GM19035 (cell line): Measurements from ENCODE around the gene SLC8A1.

Source experiments
- ATAC-seq: cut with Tn5 transposase; IDR thresholded peaks from one replicate; pipeline ENCODE4 v1.9.1; 2021; ENCODE audit not compliant: unreplicated experiment

SLC8A1 gene

DNA sequence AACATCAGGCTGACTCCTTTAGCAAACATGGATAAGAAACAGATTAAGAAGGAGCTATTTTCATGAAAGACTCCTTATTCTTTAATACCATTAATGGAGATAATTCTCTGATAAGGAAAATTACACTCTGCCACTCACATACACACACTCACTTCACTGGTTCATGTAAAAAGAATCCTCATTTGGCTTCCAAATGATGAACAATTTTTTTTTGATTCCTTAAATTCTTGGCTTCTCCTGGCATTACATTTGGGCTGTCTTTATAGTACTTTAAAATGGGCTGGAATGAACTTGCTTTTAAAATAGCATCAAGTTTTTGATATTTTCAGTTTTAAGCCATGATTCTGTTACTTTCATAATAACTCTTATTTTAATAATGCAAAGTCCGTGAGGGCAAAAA, 328.6 kb downstream of the SLC8A1 start:
- no peak for ATAC-seq

DNA sequence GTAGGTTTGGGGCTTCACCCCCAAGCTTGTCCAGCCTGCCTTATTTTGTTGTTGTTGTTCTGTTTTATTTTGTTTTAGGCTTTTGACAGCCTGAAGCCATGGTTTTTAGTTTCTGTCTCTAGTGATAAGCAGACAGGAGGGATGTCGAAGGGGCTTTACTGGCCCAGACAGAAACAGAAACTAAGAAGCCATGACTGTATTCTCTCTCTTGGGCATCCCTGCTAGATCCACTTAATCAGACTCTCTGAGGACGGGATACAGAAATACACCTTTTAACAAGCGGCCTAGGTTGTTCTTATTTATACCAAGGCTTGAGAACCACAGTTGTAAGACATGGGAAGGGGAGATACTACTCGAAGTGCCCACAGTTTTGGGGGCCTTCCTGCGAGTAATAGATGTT, 330.9 kb downstream of the SLC8A1 start:
- no peak for ATAC-seq

DNA sequence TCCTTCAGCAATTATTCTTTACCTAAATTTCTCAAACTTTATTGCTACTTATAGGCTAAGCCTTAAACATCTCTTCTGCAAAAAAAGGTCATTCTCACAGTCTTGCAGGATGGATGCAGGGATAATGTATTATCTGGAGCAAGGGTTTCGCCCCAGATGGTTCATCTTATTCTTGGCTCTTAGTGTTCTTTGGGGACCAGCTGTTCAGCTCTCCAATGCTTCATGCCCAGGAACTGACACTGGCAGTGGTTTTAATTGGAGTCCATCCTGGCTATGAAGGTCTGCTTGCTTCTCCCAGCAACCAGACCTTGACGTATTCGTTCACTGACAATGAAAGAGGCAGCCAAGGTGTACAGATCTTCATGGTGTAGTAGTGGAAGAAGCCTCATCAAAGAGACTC, 331.9 kb downstream of the SLC8A1 start:
- ATAC-seq = no peak

DNA sequence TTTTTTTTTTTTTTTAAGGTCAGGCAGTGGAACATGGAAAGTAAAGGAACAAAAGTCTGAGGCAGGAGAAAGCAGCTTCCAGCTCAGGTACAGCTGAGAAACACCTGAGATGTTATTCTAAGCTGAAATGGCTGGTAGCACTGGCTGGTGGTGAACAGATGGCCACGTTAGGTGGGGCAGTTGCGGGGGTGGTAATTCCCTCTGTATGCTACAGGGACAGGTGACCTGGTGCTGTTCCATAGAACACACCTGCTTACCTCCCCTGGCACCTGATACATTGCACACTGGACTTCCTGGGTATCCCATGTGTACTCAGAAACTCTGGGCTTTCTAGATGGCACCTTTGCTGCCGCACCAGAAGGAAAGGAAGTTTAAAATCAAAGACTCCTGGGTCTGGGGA, 333.3 kb downstream of the SLC8A1 start:
- ATAC-seq = no peak

DNA sequence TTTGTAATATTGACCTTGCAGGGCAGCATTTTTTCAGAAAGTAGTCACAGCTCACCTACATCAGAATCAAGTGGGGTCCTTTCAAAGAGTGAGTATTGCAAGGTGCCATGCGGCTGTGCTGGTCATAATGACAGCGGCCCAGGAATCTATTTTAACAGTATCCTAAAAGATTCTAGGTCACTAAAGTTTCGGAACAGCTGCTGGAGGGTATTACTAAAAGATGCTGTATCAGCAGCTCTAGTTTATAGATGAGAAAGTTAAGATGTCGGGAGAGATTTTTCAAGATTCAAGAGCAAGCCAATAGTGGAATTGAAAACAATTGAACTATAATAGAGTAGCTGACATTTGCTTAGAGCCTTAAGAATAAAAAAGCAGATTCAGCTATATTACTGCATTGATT, 336.0 kb downstream of the SLC8A1 start:
- no peak for ATAC-seq

DNA sequence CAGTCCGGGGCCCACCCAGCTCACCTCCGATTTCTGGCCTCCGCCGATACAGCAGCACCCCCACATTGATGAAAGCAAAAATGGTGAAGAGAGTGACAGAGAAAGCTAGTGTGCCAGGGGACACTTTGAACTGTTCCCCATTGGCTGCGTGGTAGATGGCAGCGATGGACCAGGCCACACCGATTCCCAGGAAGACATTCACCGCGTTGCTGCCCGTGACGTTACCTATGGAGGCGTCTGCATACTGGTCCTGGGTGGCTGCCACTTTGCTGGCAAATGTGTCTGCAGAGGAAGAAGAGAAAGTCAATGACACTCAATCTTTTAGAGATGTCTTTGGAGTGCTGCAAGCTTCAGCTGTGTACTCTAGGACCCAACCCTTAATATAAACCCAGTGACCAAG, 336.5 kb downstream of the SLC8A1 start:
- no peak for ATAC-seq

DNA sequence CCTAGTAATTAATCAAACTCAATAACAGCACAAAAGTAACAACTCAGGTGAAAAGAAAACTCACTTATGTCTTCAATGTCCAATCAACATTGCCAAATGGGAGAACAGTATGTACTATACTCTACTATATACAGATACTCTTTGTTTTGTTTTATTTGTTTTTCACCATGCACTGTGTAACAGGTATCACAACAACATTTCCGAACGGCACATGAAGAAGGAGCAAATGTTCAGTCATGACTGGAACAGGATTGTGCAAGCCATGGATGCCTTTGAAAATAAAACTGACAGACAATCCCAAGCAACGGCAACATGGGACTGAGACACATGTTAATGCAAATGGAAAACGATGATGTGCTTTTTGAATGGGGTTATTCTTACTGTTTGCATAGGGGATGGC, 337.9 kb downstream of the SLC8A1 start:
- no peak for ATAC-seq

DNA sequence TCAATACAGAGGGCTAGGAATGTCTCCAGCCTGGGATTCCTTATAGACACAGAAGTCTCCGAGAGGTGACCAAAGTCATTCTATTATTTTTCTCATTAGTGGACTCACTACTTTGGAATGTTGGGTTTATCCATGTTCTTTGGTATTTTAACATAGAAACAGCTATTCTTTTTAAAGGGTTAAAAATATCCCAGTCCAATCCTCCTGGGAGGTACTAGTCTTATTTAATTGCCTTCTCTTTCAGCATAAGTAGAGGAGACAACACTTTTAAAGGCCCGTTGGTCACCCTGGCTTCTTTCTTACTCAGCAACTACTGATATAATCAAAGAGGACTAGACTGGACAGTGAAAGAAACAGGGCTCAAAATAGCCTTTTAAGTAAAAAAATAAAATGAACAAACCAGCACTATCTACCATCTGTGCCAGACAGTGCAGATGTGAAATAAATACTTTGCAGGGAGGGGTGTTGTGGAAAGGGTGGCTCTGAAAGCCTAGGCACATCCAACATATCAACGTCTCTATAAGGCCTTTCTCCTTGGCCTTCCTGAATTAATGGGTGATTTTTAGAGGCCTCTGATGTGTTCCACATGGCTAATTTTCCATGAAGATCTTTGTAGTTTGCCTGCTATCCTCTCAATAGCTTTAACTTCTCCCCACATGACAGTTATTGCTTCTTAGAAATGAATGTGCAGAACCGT, 338.5 kb downstream of the SLC8A1 start:
- ATAC-seq = no peak

DNA sequence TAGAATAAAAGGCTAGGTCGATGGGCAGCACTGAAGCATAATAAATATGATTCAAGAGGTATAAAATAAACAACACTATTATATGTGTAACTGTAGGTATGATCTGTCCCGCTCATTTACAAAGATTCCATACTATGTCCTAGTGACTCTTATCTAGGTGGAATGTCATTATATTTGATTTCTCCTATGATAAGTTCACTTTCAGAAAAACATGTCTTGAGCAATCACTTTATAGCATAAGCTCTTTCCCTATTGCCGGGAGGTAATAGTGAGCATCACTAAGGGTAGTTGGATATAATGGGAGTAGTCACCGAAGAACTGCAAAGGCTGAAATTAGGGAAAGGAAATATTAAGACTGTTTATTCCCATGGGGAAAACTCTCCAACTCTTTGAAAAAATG, 342.5 kb downstream of the SLC8A1 start:
- no peak for ATAC-seq

DNA sequence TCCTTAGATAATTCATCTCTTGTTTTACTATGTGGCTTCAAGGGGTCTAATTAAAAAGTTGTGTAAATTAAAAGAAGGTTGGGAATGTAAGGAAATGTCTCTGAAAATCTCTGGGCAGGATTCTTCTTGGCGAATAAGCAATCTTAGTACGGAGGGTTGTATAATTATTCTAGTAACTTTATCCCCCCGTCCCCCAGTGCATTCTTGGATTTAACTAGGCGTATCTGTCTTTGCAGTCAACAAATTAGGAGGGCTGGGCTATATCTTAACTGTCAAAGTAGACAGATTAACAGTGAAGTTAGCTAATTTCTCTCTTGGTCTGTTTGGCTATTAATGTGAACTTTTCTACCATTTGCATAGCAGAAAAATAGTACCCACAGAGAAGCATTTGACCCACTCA, 343.0 kb downstream of the SLC8A1 start:
- ATAC-seq = no peak

DNA sequence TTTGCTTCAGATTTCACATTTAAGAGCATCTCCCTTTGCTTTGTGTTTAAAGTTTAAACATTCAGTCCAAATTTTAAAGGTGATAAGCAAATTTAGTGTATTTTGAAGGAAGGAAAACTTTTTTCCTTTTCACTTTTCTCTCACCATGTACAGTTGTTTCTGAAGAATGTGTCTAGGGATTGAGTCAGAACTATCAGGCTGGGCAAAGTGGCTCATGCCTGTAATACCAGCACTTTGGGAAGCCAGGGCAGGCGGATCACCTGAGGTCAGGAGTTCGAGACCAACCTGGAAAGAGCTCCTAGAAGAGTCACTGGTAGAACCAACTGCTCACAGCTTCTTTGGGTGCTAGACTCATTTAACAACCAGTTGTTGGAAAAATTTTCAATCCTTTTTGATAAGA, 345.8 kb downstream of the SLC8A1 start:
- no peak for ATAC-seq

DNA sequence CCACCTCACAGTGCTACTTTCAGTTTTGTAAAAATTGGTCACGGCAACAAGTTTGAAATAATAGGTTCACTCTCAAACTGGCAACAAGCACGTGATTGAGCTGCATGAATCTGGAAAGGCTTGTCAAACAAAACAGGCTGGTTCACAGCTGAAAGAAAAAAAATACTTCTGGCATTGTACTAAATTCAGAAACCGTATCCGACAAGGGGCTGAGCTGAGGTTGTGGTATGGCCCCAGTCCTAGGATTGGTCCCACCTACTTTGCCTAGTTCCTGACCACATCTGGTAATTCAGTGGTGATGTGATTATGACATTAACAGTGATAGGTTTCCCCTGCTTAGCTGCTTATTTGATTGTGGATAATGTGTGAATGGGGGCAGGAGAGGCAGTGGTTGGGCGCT, 346.3 kb downstream of the SLC8A1 start:
- ATAC-seq = no peak

DNA sequence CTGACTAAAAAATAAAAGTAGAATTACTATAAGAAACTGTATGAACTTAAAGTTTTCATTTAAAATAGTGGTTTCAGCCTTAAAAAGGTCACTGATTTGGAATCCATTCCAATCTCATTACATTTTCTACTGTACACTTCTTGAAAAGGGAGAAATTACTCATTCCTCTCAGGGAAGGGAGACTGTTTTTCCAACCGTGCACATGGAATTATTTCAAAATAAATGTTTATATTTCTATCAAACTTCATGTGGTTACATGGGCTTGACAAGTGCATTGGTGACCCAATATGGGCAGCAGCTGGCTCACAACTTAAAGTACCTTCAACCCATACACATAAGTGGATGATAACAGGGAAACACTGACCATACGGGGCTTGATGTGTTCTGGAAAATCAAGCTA, 348.3 kb downstream of the SLC8A1 start:
- ATAC-seq = no peak

DNA sequence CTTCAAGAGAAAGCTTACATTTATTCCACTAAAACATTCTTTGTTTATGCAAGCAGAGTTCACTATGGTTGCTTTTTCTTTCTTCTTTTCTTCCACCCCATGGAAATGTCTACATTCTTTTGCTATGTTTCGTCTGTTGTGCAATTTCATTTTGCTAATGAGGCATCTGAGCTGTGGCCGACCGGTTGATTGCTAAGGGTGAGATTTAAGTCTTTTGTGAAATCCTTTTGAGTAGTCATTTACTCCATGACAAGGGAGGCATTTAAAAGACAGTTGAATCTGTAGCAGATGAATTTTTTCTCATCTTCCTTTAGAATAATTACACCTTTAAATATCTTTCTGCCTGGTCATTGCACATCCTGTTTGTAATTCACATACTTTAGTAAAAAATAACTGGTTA, 348.7 kb downstream of the SLC8A1 start:
- ATAC-seq = no peak

DNA sequence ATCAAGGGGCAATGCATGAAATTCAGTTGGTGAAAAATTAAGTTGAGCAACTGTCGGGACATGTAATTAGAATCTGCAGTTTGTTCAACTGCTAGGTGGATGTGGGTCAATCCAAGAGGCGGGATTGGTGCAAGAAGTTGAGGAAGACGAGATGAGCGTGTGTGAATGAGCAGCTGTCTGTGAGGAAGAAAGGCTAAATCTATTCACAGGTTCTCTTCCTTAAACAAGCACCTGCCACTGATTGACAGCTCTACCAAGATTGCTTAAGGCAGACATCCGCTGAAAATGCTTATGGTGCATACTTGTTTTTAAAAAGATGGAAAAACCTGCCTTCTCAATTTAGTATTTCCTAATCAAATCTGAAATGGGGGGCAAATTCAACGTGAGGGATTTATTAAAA, 349.4 kb downstream of the SLC8A1 start:
- no peak for ATAC-seq

DNA sequence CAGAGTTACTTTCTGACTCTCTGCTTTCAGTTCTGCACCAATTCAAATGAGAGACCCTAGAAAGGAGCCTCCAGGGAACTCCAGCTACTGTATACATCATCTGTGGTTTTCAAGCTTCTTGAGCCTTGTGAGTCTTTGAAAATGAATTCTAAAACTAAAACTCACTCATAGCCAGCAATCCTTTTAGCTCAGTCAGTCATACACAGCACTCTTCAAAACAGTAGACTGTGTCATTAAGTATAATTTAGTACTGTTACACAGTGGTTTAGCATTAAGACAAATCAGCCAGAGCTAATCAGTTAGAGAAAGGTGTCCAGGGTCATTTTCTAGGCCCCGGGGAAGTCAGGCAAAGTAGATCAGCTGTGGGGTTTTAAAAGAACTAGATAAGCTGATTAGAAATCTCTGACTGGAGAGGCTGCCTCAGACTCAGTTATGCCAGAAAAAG, 350.7 kb downstream of the SLC8A1 start:
- ATAC-seq = no peak

DNA sequence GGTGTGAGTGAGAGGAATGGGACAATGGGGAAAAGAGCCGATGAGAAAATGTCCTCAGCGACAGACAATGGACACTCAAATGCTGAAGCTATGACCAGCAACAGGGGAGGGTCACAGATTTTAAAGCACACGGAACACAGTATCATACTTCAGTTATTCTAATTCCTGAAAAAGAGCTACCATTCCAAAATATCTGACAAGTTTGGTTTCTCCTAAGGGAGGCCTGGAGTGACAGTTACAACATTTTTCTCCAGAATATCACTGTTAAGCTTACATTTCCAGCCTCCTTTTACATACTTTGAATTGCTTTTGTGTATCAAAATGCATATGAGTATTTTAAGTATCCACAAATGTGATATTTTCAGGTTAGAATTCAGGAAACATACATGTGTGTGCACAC, 351.2 kb downstream of the SLC8A1 start:
- ATAC-seq = no peak

DNA sequence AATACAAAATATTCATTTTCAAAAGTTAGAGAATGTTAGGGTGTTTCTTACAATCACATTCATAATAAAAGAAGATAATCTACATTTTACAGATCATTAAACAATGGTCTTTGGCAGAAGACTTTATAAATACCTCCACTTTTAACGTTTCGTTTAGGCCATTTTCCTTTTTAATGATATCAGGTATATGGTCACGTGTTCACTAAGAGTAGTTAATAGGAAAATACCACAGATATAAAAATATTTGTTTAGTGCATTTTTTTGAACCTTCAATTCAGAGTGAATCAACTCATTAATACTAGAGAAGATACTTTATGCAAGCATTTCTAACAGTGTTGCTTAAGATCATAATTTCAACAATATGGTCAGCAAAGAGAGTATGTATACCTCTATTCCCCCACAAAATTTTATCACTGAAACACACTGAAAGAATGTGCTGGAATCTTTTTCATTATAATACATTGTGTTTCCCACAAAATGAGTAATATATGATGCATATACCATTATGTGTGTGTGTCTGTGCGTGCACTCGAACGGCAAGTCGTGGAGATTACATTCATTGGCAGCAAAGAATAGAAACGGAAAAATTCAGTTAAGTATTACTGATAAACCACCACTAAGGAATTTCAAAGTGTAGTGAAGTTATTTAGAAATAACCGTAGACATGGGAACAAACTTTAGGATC, 353.0 kb downstream of the SLC8A1 start:
- ATAC-seq = no peak

DNA sequence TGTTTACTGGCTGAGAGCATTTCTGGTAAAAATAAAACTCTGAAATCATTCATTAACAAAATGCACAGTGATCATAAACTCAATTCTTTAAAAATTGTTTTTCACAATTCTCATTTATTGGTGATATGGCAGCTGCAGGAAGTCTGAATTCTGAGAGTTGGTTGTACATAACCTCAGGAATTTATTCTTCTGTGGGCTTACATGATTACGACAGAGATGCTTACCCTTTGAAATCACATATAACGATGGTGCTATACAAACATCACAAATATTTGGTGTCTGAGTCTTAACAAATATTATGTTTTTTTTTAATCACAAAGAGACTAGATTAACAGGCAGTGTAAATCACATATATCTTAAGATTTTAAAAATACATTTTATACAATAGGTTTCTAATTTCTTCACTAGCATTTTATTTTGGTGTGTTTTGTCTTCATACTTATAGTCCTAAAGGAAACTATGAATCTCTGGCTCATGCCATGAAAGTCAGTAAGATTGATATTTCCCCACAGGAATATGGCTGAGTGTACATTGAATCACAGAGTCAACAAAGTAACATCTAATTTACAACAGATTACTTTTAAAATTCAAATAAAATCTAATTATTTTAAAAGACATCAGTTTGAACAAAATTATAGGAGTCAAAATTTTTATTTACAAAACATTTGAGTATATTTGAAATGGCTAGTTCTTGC, 354.1 kb downstream of the SLC8A1 start:
- ATAC-seq = no peak

DNA sequence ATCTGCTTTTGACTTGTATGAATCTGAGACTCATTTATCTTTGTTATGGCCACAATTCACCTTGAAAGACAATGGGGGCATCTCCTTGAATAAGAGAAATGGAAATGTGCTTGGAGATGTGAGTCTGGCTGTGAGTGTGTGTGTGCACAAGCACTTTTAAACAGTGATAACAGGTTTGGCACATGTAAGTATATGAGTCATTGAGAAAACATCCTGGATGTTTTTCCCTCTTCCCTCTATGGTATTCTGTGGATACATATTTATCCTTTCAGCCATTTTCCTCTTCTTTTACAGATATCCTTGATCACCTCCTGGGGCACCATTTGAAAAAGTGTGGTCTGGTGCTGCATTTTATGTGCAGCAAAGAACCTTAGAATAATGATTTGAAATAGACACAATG, 355.5 kb downstream of the SLC8A1 start:
- no peak for ATAC-seq

DNA sequence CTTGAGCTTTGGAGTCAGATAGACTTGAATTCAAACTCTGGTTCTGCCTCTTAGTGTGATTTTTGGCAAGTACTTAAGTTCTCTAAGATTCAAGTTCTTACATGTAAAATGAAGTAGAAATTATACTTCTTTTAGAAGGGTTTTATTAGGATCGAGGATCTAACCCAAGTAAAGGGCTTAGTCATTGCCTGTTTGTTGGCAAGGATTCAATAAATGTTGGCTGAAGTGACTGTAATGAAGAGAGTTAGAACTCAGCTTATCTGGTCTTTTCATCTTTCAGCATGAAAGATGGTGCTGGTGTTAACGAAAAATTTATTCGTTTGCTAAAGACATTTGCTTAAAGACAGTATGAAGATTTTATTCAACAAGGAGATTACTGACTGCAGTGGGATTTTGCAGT, 356.9 kb downstream of the SLC8A1 start:
- ATAC-seq = no peak

DNA sequence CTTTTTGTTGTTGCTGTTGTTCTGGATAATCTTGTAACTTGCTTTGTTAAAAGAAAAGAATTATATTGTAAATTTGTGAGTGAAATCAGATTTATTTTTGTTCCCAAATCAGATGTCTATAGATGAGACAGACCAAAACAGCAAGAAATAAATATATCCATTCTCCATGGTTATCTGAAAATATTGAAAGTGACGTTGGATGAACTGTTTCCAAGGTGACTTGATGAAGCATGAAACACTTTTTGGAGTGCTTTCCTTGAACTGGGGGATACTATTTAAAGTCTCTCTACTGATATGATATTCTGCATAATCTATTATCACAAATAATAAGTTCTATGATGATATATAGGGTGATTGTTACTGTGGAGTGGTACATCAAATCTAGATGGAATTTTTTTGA, 357.4 kb downstream of the SLC8A1 start:
- ATAC-seq = no peak
